KOPT-K1 (cell line): ENCODE data around the gene ATXN7.

ENCODE experiments used
- H3K27ac ChIP-seq: fragments of 200-600 bp; sonication (generic); 2 replicates; pipeline ENCODE4 v1.5.1; 2016; ENCODE audit warnings: antibody characterized with exemption, mild to moderate bottlenecking, low read depth, low read length; ENCODE audit not compliant: poor library complexity, severe bottlenecking
- H3K36me3 ChIP-seq: fragments of 200-600 bp; sonication (generic); 2 replicates; pipeline ENCODE4 v1.5.1; 2017; ENCODE audit warnings: antibody characterized with exemption, mild to moderate bottlenecking, low read length, moderate library complexity; ENCODE audit not compliant: insufficient read depth
- H3K9me3 ChIP-seq: fragments of 200-600 bp; sonication (generic); 2 replicates; pipeline ENCODE4 v1.5.1; 2017; ENCODE audit warnings: antibody characterized with exemption, low read length, mild to moderate bottlenecking; ENCODE audit not compliant: insufficient read depth, poor library complexity, severe bottlenecking

Gene ATXN7

DNA sequence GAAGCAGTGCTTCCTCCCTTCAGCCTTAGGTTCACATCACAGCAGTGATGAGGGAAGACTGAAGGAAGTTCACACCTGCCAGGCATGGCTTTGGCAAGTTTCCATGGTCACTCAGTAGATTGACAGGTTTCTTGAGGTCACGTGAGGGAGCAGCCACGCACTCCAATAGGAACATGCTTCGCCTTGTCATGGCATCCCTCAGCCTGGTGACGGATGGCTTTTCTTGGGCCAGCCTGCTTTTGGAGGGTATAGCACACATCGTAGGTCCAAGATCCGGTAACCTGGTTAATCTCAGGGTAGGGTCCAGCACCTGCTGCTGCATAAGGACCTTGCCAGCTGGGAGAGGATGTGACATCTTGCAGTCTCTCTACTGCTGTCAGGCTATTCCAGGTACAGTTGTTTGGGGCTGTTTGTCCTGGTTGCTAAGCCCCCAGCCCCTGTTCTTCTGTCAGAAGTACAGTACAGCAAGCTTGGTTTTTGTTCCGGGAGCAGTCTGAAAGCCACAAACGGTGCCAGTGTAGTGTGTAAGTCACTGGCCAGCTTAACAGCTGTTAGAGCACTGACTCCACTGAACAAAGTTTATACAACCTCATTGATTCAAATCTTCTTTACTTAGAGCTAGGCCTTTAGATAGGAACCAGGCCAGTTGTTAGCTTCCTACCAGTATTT is 117.3 kb downstream of the ATXN7 start:
- H3K9me3 ChIP-seq = no peaks in the 10 kb centered on the region
- H3K27ac ChIP-seq = peak overlapping the region; percentile 32
- peaks cover 64% of the 10 kb centered on the region for H3K36me3 ChIP-seq

DNA sequence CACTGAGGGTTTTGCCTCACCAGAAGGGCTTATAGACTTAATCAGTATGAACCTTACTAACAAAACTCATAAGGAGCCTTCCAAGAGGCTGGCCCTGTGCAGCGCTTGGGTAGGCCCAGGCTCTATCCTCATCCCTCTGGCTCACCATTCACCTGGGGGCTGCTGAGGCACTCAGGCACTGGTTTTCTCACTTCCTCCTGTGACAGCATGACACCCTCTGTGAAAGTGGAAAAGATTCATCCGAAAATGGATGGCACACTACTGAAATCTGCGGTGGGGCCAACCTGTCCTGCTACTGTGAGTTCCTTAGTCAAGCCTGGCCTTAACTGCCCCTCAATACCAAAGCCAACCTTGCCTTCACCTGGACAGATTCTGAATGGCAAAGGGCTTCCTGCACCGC is 118.3 kb downstream of the ATXN7 start:
- peaks cover 72% of the 10 kb centered on the region for H3K36me3 ChIP-seq
- H3K9me3 ChIP-seq = no peaks in the 10 kb centered on the region
- H3K27ac ChIP-seq = no peak overlapping the region

GRCh38 chr3:63984391-63984790 is 120.7 kb downstream of the ATXN7 start:
- Histone ChIP-seq H3K27ac (no peak overlapping the region), H3K36me3 (peaks cover 96% of the 10 kb centered on the region), H3K9me3 (no peaks in the 10 kb centered on the region)

GRCh38 chr3:63986146-63986545 is 122.5 kb downstream of the ATXN7 start:
- H3K36me3 ChIP-seq = peaks cover 98% of the 10 kb centered on the region
- H3K9me3 ChIP-seq = no peaks in the 10 kb centered on the region
- H3K27ac ChIP-seq = no peak overlapping the region

DNA sequence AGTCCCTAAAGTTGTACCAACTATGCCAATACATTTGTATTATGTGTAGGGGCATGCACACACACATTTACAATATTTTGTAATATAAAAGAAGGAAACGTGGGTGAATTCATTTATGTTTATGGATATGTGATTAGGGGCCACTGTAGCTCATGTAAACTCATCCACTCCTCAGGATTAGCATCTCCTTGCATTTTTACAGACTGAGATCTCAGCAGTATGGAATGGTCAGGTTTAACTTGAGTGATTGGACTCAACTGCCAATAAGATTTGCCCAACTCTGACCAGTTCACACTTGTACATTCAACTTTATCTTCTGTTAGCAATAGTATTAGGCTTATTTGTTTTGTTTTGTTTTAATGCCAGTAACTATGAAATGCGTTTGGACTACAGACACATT is 123.2 kb downstream of the ATXN7 start:
- Histone ChIP-seq H3K27ac (no peak overlapping the region), H3K36me3 (peaks cover 98% of the 10 kb centered on the region), H3K9me3 (no peaks in the 10 kb centered on the region)

DNA sequence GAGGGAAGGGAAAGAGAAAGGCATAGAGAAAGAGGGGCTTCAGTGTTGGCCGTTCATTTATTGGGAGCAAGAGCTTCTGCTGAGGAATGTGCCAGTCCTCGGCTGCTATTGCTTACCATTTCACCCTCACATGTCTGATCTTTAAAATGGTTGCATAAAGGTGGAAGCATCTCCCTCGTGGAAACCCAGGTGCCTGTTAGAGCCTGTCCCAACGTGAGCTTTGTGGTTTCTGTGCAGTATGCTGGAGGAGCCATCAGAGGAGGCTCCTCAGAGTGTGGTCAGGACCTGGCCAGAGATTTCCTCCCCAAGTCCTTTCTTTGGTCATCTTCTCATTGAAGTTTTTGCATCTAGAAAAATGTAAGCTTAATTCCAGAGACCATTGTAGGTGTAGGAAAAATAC is 125.3 kb downstream of the ATXN7 start:
- Histone ChIP-seq H3K9me3 (no peaks in the 10 kb centered on the region), H3K36me3 (peaks cover 100% of the 10 kb centered on the region), H3K27ac (peak overlapping the region; percentile 8)

GRCh38 chr3:63990204-63990603 is 126.5 kb downstream of the ATXN7 start:
- H3K9me3 ChIP-seq = no peaks in the 10 kb centered on the region
- H3K27ac ChIP-seq = no peak overlapping the region
- H3K36me3 ChIP-seq = peaks cover 100% of the 10 kb centered on the region

GRCh38 chr3:63990733-63991132 is 127.1 kb downstream of the ATXN7 start:
- Histone ChIP-seq H3K36me3 (peaks cover 100% of the 10 kb centered on the region), H3K27ac (no peak overlapping the region), H3K9me3 (no peaks in the 10 kb centered on the region)

GRCh38 chr3:63991666-63992065 is 128.0 kb downstream of the ATXN7 start:
- no peaks in the 10 kb centered on the region for H3K9me3 ChIP-seq
- peaks cover 100% of the 10 kb centered on the region for H3K36me3 ChIP-seq
- H3K27ac ChIP-seq = no peak overlapping the region

GRCh38 chr3:63992516-63993209 is 129.0 kb downstream of the ATXN7 start:
- H3K9me3 ChIP-seq = no peaks in the 10 kb centered on the region
- H3K27ac ChIP-seq = no peak overlapping the region
- H3K36me3 ChIP-seq = peaks cover 100% of the 10 kb centered on the region

DNA sequence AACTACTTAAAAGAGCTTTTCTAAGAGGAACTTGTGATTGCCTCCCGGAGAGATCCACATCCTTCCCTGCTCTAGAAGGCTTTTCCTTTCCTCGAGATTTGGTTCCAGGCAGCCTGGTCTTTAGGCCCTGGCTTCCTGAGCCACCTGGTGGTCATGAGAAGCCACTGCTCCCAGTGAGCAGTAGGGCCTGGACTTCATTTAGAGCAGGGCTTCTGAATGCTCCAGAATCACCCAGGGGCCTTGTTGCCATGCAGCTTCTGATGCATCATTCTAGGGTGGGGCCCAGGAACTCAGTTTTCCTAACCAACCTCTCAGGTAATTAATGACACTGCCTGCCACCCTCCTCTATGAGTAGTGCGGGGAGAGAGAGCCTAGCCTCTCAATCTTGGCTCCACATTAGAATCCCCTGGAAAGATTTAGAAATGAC is 130.0 kb downstream of the ATXN7 start:
- Histone ChIP-seq H3K27ac (no peak overlapping the region), H3K9me3 (no peaks in the 10 kb centered on the region), H3K36me3 (peaks cover 100% of the 10 kb centered on the region)

- Histone ChIP-seq H3K36me3 (peaks cover 100% of the 10 kb centered on the region), H3K27ac (no peak overlapping the region)
Measured at GRCh38 chr3:63995086-63995485, 131.4 kb downstream of the ATXN7 start.

DNA sequence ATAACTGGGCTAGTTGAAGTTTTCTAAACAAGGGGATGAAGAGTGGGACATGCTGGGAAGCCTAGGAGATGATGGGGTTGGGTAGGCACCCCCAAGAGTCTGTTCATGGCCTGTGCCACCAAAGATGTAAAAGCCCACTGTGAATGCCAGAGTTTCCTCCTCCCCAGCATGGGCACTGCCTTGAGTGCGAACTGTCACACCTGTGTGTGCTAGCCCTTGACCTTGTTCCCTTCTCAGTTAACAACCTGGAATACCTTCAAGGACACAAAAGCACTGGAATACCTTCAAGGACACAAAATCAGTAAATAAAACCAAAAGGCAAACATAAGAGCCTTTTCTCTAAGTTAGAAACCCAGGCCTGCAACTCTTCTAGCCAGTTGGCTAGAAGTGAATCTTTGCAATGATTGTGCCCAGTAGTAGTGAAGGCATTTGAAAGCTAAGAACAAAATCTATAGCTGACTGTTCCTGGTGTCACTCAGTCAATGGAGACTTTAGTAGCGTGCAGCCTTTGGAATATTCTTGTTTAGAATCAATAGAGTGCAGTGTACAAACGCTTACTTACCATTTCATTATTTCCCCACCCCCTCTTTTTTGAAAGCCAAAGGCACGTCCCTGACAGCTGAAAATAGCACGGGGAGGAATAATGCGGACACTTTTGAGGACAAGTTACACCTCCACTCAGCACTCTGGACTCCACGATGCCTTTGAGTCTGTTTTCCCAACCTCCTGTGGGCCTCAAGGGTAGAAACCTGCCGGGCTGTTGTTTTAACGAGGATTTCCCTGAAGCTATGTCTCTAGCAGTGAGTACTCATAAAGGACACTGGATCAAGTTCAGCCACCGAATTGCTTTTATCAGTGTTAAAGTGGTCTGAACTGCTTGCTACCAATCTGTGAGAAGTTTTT is 135.4 kb downstream of the ATXN7 start:
- Histone ChIP-seq H3K9me3 (no peaks in the 10 kb centered on the region), H3K27ac (no peak overlapping the region), H3K36me3 (peaks cover 99% of the 10 kb centered on the region)

More at GRCh38 chr3:63995086-63995485, 131.4 kb downstream of the ATXN7 start:
- no peaks in the 10 kb centered on the region for H3K9me3 ChIP-seq

- Histone ChIP-seq H3K27ac (no peak overlapping the region), H3K36me3 (peaks cover 99% of the 10 kb centered on the region), H3K9me3 (no peaks in the 10 kb centered on the region)
Measured at GRCh38 chr3:64000453-64001055, 136.9 kb downstream of the ATXN7 start.

DNA sequence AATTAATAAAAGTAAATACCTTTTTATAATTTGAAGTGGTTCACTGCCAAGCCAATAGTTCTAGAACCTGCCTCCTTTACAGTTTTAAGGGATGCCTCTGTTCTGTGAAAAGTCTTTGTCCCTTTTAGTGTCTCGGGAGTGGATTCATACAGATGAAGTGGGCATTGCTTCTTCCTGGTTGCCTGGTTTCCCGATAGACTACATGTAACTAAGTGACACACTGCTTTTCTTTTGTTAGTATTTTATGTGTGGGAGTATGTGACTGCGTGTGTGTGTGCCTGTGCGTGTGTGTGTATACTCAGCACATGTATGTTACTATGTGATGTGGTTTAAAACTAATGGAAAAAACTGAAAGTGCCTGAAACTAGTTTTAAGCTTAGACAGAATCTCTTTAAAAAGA is 138.6 kb downstream of the ATXN7 start:
- H3K27ac ChIP-seq = no peak overlapping the region
- H3K36me3 ChIP-seq = peaks cover 99% of the 10 kb centered on the region
- no peaks in the 10 kb centered on the region for H3K9me3 ChIP-seq
